ENCODE results near the gene PLVAP. TPM values are rescaled to one million over a fixed set of nuclear protein-coding genes. Genes with fewer than 3 reads are reported as not detected.

The PLVAP gene
- total and polyA plus RNA-seq, 2 experiments from 2014 or later, result not detected

Other genes starting within 250 kb of the PLVAP start
- 13.7 and 15.5 TPM in 2 replicates for gene USE1, start 162.0 kb downstream of the PLVAP start, total RNA-seq (2014; rRNA removed; shearing (Covaris generic))
- 18.6 and 19.4 TPM in 2 replicates for gene USE1, start 162.0 kb downstream of the PLVAP start, polyA plus RNA-seq (2016; fragmentation: Nextera tagmentation; extraction: Ambion mirVana)
- gene OCEL1, start 151.1 kb downstream of the PLVAP start, total RNA-seq (2014; rRNA removed; shearing (Covaris generic)), result 9.6 and 12.7 TPM in 2 replicates
- gene OCEL1, start 151.1 kb downstream of the PLVAP start, polyA plus RNA-seq (2016; fragmentation: Nextera tagmentation; extraction: Ambion mirVana), result 47.4 and 50.6 TPM in 2 replicates
- 172 and 209 TPM in 2 replicates for gene NR2F6, start 131.4 kb downstream of the PLVAP start, total RNA-seq (2014; rRNA removed; shearing (Covaris generic))
- 64.0 and 67.4 TPM in 2 replicates for gene NR2F6, start 131.4 kb downstream of the PLVAP start, polyA plus RNA-seq (2016; fragmentation: Nextera tagmentation; extraction: Ambion mirVana)
- 5.2 and 5.6 TPM in 2 replicates for gene USHBP1, start 112.6 kb downstream of the PLVAP start, total RNA-seq (2014; rRNA removed; shearing (Covaris generic))
- 4.0 and 4.6 TPM in 2 replicates for gene USHBP1, start 112.6 kb downstream of the PLVAP start, polyA plus RNA-seq (2016; fragmentation: Nextera tagmentation; extraction: Ambion mirVana)
- 78.1 and 87.8 TPM in 2 replicates for gene BABAM1, start 109.9 kb downstream of the PLVAP start, total RNA-seq (2014; rRNA removed; shearing (Covaris generic))
- gene BABAM1, start 109.9 kb downstream of the PLVAP start, polyA plus RNA-seq (2016; fragmentation: Nextera tagmentation; extraction: Ambion mirVana), result 88.7 and 95.0 TPM in 2 replicates
- gene ANKLE1, start 95.4 kb downstream of the PLVAP start, total RNA-seq (2014; rRNA removed; shearing (Covaris generic)), result 20.2 and 50.1 TPM in 2 replicates
- 9.1 and 11.2 TPM in 2 replicates for gene ANKLE1, start 95.4 kb downstream of the PLVAP start, polyA plus RNA-seq (2016; fragmentation: Nextera tagmentation; extraction: Ambion mirVana)
- 11.4 and 16.5 TPM in 2 replicates for gene ABHD8, start 73.9 kb downstream of the PLVAP start, total RNA-seq (2014; rRNA removed; shearing (Covaris generic))
- 5.0 and 5.5 TPM in 2 replicates for gene ABHD8, start 73.9 kb downstream of the PLVAP start, polyA plus RNA-seq (2016; fragmentation: Nextera tagmentation; extraction: Ambion mirVana)
- gene MRPL34, start 71.5 kb downstream of the PLVAP start, total RNA-seq (2014; rRNA removed; shearing (Covaris generic)), result 59.9 and 70.6 TPM in 2 replicates
- 266 and 280 TPM in 2 replicates for gene MRPL34, start 71.5 kb downstream of the PLVAP start, polyA plus RNA-seq (2016; fragmentation: Nextera tagmentation; extraction: Ambion mirVana)
- gene DDA1, start 67.8 kb downstream of the PLVAP start, total RNA-seq (2014; rRNA removed; shearing (Covaris generic)), result 28.2 and 34.6 TPM in 2 replicates
- gene DDA1, start 67.8 kb downstream of the PLVAP start, polyA plus RNA-seq (2016; fragmentation: Nextera tagmentation; extraction: Ambion mirVana), result 107 and 112 TPM in 2 replicates
- 14.4 and 24.9 TPM in 2 replicates for gene ANO8, start 42.5 kb downstream of the PLVAP start, total RNA-seq (2014; rRNA removed; shearing (Covaris generic))
- gene ANO8, start 42.5 kb downstream of the PLVAP start, polyA plus RNA-seq (2016; fragmentation: Nextera tagmentation; extraction: Ambion mirVana), result 4.3 and 4.5 TPM in 2 replicates
- gene GTPBP3, start 39.8 kb downstream of the PLVAP start, total RNA-seq (2014; rRNA removed; shearing (Covaris generic)), result 67.8 and 78.6 TPM in 2 replicates
- 23.5 and 25.4 TPM in 2 replicates for gene GTPBP3, start 39.8 kb downstream of the PLVAP start, polyA plus RNA-seq (2016; fragmentation: Nextera tagmentation; extraction: Ambion mirVana)
- 0.49 TPM in 1 of 2 replicates, not detected in the other for gene CCDC194, start 16.9 kb upstream of the PLVAP start, total RNA-seq (2014; rRNA removed; shearing (Covaris generic))
- gene CCDC194, start 16.9 kb upstream of the PLVAP start, polyA plus RNA-seq (2016; fragmentation: Nextera tagmentation; extraction: Ambion mirVana), result 0.38 TPM in 1 of 2 replicates, not detected in the other
- 28.9 and 33.9 TPM in 2 replicates for gene BST2, start 28.3 kb upstream of the PLVAP start, total RNA-seq (2014; rRNA removed; shearing (Covaris generic))
- 22.0 and 24.9 TPM in 2 replicates for gene BST2, start 28.3 kb upstream of the PLVAP start, polyA plus RNA-seq (2016; fragmentation: Nextera tagmentation; extraction: Ambion mirVana)
- 49.9 and 60.3 TPM in 2 replicates for gene MVB12A, start 42.7 kb upstream of the PLVAP start, total RNA-seq (2014; rRNA removed; shearing (Covaris generic))
- gene MVB12A, start 42.7 kb upstream of the PLVAP start, polyA plus RNA-seq (2016; fragmentation: Nextera tagmentation; extraction: Ambion mirVana), result 36.6 and 43.5 TPM in 2 replicates
- gene TMEM221, start 71.3 kb upstream of the PLVAP start, total RNA-seq (2014; rRNA removed; shearing (Covaris generic)), result 0.90 and 1.8 TPM in 2 replicates
- 0.40 and 1.8 TPM in 2 replicates for gene TMEM221, start 71.3 kb upstream of the PLVAP start, polyA plus RNA-seq (2016; fragmentation: Nextera tagmentation; extraction: Ambion mirVana)
- gene NXNL1, start 83.6 kb upstream of the PLVAP start, total RNA-seq (2014; rRNA removed; shearing (Covaris generic)), result not detected in 2 replicates
- not detected in 2 replicates for gene NXNL1, start 83.6 kb upstream of the PLVAP start, polyA plus RNA-seq (2016; fragmentation: Nextera tagmentation; extraction: Ambion mirVana)
- 9.3 and 11.6 TPM in 2 replicates for gene SLC27A1, start 93.2 kb upstream of the PLVAP start, total RNA-seq (2014; rRNA removed; shearing (Covaris generic))
- 2.1 and 3.5 TPM in 2 replicates for gene SLC27A1, start 93.2 kb upstream of the PLVAP start, polyA plus RNA-seq (2016; fragmentation: Nextera tagmentation; extraction: Ambion mirVana)
- 55.4 and 63.5 TPM in 2 replicates for gene PGLS, start 134.3 kb upstream of the PLVAP start, total RNA-seq (2014; rRNA removed; shearing (Covaris generic))
- 56.9 and 62.2 TPM in 2 replicates for gene PGLS, start 134.3 kb upstream of the PLVAP start, polyA plus RNA-seq (2016; fragmentation: Nextera tagmentation; extraction: Ambion mirVana)
- gene COLGALT1, start 178.3 kb upstream of the PLVAP start, total RNA-seq (2014; rRNA removed; shearing (Covaris generic)), result 52.0 and 63.4 TPM in 2 replicates
- 16.1 and 18.2 TPM in 2 replicates for gene COLGALT1, start 178.3 kb upstream of the PLVAP start, polyA plus RNA-seq (2016; fragmentation: Nextera tagmentation; extraction: Ambion mirVana)